ENCODE results near the gene ANKRD60. TPM values are rescaled to one million over a fixed set of nuclear protein-coding genes. Genes with fewer than 3 reads are reported as not detected.
A peak's percentile ranks its signal among the peaks of the same experiment; 100 is the strongest.

Gene ANKRD60
- total RNA-seq, 3 donors from 2014 or later, result not detected

- peaks cover 9% of the 10 kb centered on the region for H3K4me1 ChIP-seq (ENCODE audit: low read depth)
- no peaks in the 10 kb centered on the region for H3K9me3 ChIP-seq
- DNase-seq, result no peak
- H3K36me3 ChIP-seq (ENCODE audit: low read depth), result no peaks in the 10 kb centered on the region
- TF ChIP-seq, protein P1, sequence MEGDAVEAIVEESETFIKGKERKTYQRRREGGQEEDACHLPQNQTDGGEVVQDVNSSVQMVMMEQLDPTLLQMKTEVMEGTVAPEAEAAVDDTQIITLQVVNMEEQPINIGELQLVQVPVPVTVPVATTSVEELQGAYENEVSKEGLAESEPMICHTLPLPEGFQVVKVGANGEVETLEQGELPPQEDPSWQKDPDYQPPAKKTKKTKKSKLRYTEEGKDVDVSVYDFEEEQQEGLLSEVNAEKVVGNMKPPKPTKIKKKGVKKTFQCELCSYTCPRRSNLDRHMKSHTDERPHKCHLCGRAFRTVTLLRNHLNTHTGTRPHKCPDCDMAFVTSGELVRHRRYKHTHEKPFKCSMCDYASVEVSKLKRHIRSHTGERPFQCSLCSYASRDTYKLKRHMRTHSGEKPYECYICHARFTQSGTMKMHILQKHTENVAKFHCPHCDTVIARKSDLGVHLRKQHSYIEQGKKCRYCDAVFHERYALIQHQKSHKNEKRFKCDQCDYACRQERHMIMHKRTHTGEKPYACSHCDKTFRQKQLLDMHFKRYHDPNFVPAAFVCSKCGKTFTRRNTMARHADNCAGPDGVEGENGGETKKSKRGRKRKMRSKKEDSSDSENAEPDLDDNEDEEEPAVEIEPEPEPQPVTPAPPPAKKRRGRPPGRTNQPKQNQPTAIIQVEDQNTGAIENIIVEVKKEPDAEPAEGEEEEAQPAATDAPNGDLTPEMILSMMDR (IDR thresholded peaks at IDR 0.05), result no peak
- intact Hi-C loops (cut with DNase I, micrococcal nuclease), result no loop called here
- ATAC-seq, result no peak
- no peak overlapping the region for H3K4me3 ChIP-seq
These were observed 33.2 kb upstream of the ANKRD60 start for GRCh38 chr20:58261660-58262059.

- intact Hi-C loops (cut with DNase I, micrococcal nuclease), result no loop called here
- no peak for ATAC-seq
- DNase-seq, result no peak
- Histone ChIP-seq H3K9me3 (no peaks in the 10 kb centered on the region), H3K36me3 (ENCODE audit: low read depth) (no peaks in the 10 kb centered on the region), H3K4me1 (ENCODE audit: low read depth) (peaks cover 7% of the 10 kb centered on the region), H3K4me3 (no peak overlapping the region)
- TF ChIP-seq, protein P1 (IDR thresholded peaks at IDR 0.05), result no peak
These were observed 31.6 kb upstream of the ANKRD60 start for GRCh38 chr20:58260006-58260405.

DNA sequence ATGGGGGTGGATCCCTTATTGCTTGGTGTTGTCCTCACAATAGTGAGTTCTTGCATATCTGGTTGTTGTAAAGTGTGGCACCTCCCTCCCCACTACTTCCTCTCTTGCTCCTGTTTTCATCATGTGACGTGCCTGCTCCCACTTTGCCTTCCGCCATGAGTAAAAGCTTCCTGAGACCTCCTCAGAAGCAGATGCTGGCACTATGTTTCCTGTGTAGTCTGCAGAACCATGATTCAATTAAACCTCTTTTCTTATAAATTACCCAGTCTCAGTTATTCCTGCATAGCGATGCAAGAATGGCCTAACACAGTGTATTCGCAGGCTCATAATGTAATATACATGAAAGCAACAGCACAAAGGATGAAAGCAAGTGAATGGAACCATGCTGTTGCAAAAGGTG, 28.4 kb upstream of the ANKRD60 start:
- ATAC-seq, result no peak
- H3K4me1 ChIP-seq (ENCODE audit: low read depth), result no peaks in the 10 kb centered on the region
- TF ChIP-seq, protein P1 (IDR thresholded peaks at IDR 0.05), result no peak
- no peaks in the 10 kb centered on the region for H3K36me3 ChIP-seq (ENCODE audit: low read depth)
- no peaks in the 10 kb centered on the region for H3K9me3 ChIP-seq
- H3K4me3 ChIP-seq, result no peak overlapping the region
- no peak for DNase-seq
- intact Hi-C loops (cut with DNase I, micrococcal nuclease), result no loop called here

DNA sequence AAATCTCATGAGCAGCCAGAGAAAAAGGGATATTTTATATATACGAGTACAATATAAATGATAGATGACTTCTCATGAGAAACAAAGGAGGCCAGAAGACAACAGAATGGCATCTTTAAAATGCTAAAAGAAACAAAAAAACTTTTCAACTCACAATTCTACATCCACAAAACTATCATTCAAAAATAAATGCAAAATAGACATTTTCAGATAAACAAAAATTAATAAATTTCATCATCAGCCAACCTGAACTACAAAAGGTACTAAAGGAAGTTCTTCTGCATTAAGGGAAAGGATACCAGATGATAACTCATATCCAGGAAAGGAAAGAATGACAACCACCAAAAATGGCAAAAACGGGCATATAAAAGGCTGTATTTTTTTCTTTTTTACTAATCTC, 27.9 kb upstream of the ANKRD60 start:
- H3K36me3 ChIP-seq (ENCODE audit: low read depth), result no peaks in the 10 kb centered on the region
- intact Hi-C loops (cut with DNase I, micrococcal nuclease), result no loop called here

GRCh38 chr20:58254890-58255289, 26.4 kb upstream of the ANKRD60 start:
- no peaks in the 10 kb centered on the region for H3K36me3 ChIP-seq (ENCODE audit: low read depth)
- intact Hi-C loops (cut with DNase I, micrococcal nuclease), result no loop called here
- TF ChIP-seq, protein P1 (IDR thresholded peaks at IDR 0.05), result no peak
- no peaks in the 10 kb centered on the region for H3K9me3 ChIP-seq
- no peak overlapping the region for H3K4me3 ChIP-seq
- no peak for ATAC-seq
- no peaks in the 10 kb centered on the region for H3K4me1 ChIP-seq (ENCODE audit: low read depth)
- DNase-seq, result no peak

More for the DNA sequence above, 27.9 kb upstream of the ANKRD60 start:
- no peak for DNase-seq
- Histone ChIP-seq H3K4me3 (no peak overlapping the region), H3K4me1 (ENCODE audit: low read depth) (no peaks in the 10 kb centered on the region), H3K9me3 (no peaks in the 10 kb centered on the region)
- no peak for ATAC-seq
- TF ChIP-seq, protein P1 (IDR thresholded peaks at IDR 0.05), result no peak

DNA sequence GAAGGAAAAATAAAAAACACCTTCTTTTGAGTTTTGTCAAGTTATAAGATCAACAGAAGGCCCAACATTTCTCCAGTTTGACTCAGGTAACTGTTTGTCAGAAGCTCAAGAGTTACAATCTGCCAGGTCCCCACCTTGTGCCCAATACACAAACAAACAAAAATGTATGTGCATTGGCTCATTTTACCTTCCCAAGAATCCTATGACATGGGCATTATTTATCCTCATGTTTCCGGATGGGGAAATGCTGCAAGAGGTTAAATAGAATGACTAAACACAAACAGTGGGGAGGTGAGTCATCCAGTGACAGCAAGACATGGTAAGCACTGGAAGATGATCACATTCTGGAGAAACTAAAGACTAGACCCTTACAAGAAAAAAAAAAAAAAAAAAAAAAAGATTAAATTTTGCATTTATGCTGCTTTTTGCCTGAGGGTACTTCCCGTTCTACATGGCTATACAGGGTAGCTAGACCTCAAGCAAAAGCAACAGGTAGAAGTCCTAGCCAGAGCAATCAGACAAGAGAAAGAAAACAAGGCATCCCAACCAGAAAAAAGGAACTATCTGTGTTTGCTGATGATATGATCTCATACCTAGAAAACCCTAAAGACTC, 23.6 kb upstream of the ANKRD60 start:
- TF ChIP-seq, protein P1 (IDR thresholded peaks at IDR 0.05), result no peak
- no peaks in the 10 kb centered on the region for H3K36me3 ChIP-seq (ENCODE audit: low read depth)

More for the DNA sequence above, 23.6 kb upstream of the ANKRD60 start:
- no peaks in the 10 kb centered on the region for H3K4me1 ChIP-seq (ENCODE audit: low read depth)
- intact Hi-C loops (cut with DNase I, micrococcal nuclease), result no loop called here
- no peaks in the 10 kb centered on the region for H3K9me3 ChIP-seq
- no peak for DNase-seq
- ATAC-seq, result peak; percentile 90
- no peak overlapping the region for H3K4me3 ChIP-seq

Measured in mucosa of descending colon (tissue), 3 donors.